H1 (cell line): ENCODE results near the gene KCNQ1. TPM values are rescaled to one million over a fixed set of nuclear protein-coding genes. Genes with fewer than 3 reads are reported as not detected.

Experiments used
- EP300 ChIP-seq, 2 experiments: IDR thresholded peaks; 1 replicate in 1 of 2; 2 replicates in 1 of 2; pipeline ENCODE4 v1.6.1; 2011 to 2012; ENCODE audit warnings: low read depth in 2 of 2, low read length in 2 of 2, mild to moderate bottlenecking in 2 of 2, borderline replicate concordance in 1 of 2, inconsistent platforms in 1 of 2, moderate library complexity in 1 of 2
- EZH2 ChIP-seq: fragments of 200-600 bp; sonication (generic); IDR thresholded peaks from 2 replicates; pipeline ENCODE4 v1.7.1; 2012; ENCODE audit warnings: low read depth, mild to moderate bottlenecking, moderate library complexity, low read length, inconsistent platforms; ENCODE audit not compliant: severe bottlenecking
- JUN ChIP-seq: IDR thresholded peaks from 2 replicates; pipeline ENCODE4 v1.6.1; 2011; ENCODE audit warnings: low read depth, mild to moderate bottlenecking, improper control_type of control experiment, low read length
- NRF1 ChIP-seq: IDR thresholded peaks from 2 replicates; pipeline ENCODE4 v1.6.1; 2011; ENCODE audit warnings: mild to moderate bottlenecking, low read depth, low read length, improper control_type of control experiment
- RAD21 ChIP-seq, 2 experiments: IDR thresholded peaks in 1 of 2; conservative IDR thresholded peaks in 1 of 2; 2 replicates each; pipeline ENCODE4 v1.6.1; 2011; ENCODE audit warnings: low read depth in 2 of 2, low read length in 2 of 2, improper control_type of control experiment in 1 of 2, inconsistent platforms in 1 of 2, mild to moderate bottlenecking in 1 of 2, moderate library complexity in 1 of 2
- RXRA ChIP-seq: IDR thresholded peaks from 2 replicates; pipeline ENCODE4 v1.6.1; 2011; ENCODE audit warnings: low read depth, mild to moderate bottlenecking, low read length, moderate library complexity; ENCODE audit not compliant: insufficient read depth
- polyA plus RNA-seq, 7 experiments: library from polyadenylated mRNA; depleted of rRNA in 3 of 7; stranded (reverse) in 5 of 7; unstranded in 2 of 7; fragments of >200 nt in 5 of 7; fragments of 200-250 nt in 2 of 7; gene quantifications; 1 replicate in 5 of 7; 2 replicates in 1 of 7; 4 replicates in 1 of 7; pipeline versions ENCODE4 v1.2.1 to v1.2.3, GENCODE V29; 2011 to 2013; ENCODE audit warnings: missing spikeins in 2 of 7, mixed read lengths in 2 of 7
- total RNA-seq: library from RNA; stranded (reverse); fragmentation: NEBNext Ultra II Directional; extraction: Animal tissue kit (Norgen Biotek cat#: 25700); gene quantifications from 2 replicates; pipeline ENCODE4 v1.2.1, GENCODE V29; 2021

KCNQ1 gene
- total and polyA plus RNA-seq, 2 of the 8 experiments (the other 6 are each of a cell fraction or from before 2014, with no cell fraction given), result 1.9 to 2.0 TPM

- TF ChIP-seq NRF1 (no peak), RAD21 (IDR thresholded peaks at IDR 0.05 in 1 of 2, conservative IDR thresholded peaks at IDR 0.05 in 1 of 2; ENCODE audit: low read depth in 2 of 2, low read length in 2 of 2) (no peak), RXRA (no peak), JUN (no peak), EP300 (IDR thresholded peaks at IDR 0.05; ENCODE audit: borderline replicate concordance in 1 of 2, low read depth in 2 of 2, low read length in 2 of 2) (no peak), EZH2 (no peak)
Observed at GRCh38 chr11:2462543-2462985, 17.8 kb downstream of the KCNQ1 start (continued).
